HepG2 (cell line): ENCODE results near the gene TRIM54. TPM values are rescaled to one million over a fixed set of nuclear protein-coding genes. Genes with fewer than 3 reads are reported as not detected.

Source experiments
- AKAP8 ChIP-seq: sonication (generic); formaldehyde crosslinking; IDR thresholded peaks from 2 replicates; pipeline ENCODE4 v1.5.1; 2020; ENCODE audit warnings: mild to moderate bottlenecking, missing genetic modification reagents
- ATRX ChIP-seq: sonication (generic); formaldehyde crosslinking; IDR thresholded peaks from 2 replicates; pipeline ENCODE4 v1.4.0; 2020; ENCODE audit warnings: missing genetic modification reagents, borderline replicate concordance
- CBX1 ChIP-seq: IDR thresholded peaks from one replicate; pipeline ENCODE4 v1.6.1; 2016; ENCODE audit warnings: antibody characterized with exemption, low read depth
- FOXA1 ChIP-seq, 2 experiments: fragments of 450-650 bp in 1 of 2; sonication (generic) in 1 of 2; formaldehyde crosslinking in 1 of 2; IDR thresholded peaks; 2 replicates each; pipeline versions ENCODE4 v1.4.0 to v1.6.1; 2016 to 2020; ENCODE audit warnings: missing genetic modification reagents in 1 of 2
- GABPA ChIP-seq, 2 experiments: IDR thresholded peaks; 2 replicates each; pipeline ENCODE4 v1.6.1; 2011 to 2016; ENCODE audit warnings: low read depth in 2 of 2, low read length in 1 of 2, missing biosample characterization in 1 of 2, missing genetic modification characterization in 1 of 2
- HNF4G ChIP-seq, 2 experiments: sonication (generic) in 1 of 2; formaldehyde crosslinking in 1 of 2; IDR thresholded peaks; 2 replicates each; pipeline versions ENCODE4 v1.4.0 to v1.6.1; 2011 to 2020; ENCODE audit warnings: borderline replicate concordance in 2 of 2, low read depth in 2 of 2, mild to moderate bottlenecking in 2 of 2, low read length in 1 of 2, missing genetic modification reagents in 1 of 2, moderate library complexity in 1 of 2
- ISX ChIP-seq: sonication (generic); formaldehyde crosslinking; conservative IDR thresholded peaks from 2 replicates; pipeline ENCODE4 v1.5.0; 2020; ENCODE audit warnings: missing genetic modification reagents
- MZF1 ChIP-seq: sonication (generic); formaldehyde crosslinking; IDR thresholded peaks from 2 replicates; pipeline ENCODE4 v1.8.1; 2023; ENCODE audit warnings: mild to moderate bottlenecking, missing genetic modification reagents, borderline replicate concordance
- NR2F1 ChIP-seq, 2 experiments: fragments of 450-650 bp in 1 of 2; formaldehyde crosslinking in 1 of 2; IDR thresholded peaks; 2 replicates each; pipeline versions ENCODE4 v1.5.0 to v1.6.1; 2016 to 2020; ENCODE audit warnings: mild to moderate bottlenecking in 1 of 2, missing compliant biosample characterization in 1 of 2, missing genetic modification reagents in 1 of 2, moderate library complexity in 1 of 2
- PAF1 ChIP-seq: IDR thresholded peaks from 2 replicates; pipeline ENCODE4 v1.6.1; 2016; ENCODE audit warnings: missing genetic modification reagents, missing compliant biosample characterization
- PHF20 ChIP-seq: sonication (generic); formaldehyde crosslinking; IDR thresholded peaks from 2 replicates; pipeline ENCODE4 v1.5.0; 2020; ENCODE audit warnings: mild to moderate bottlenecking, missing genetic modification reagents
- RBM22 ChIP-seq: fragments of 200-400 bp; formaldehyde crosslinking; optimal IDR thresholded peaks from 2 replicates; pipeline ENCODE3; 2017; ENCODE audit warnings: mild to moderate bottlenecking, low read length, moderate library complexity
- SMAD1 ChIP-seq: sonication (generic); formaldehyde crosslinking; IDR thresholded peaks from 2 replicates; pipeline ENCODE4 v1.4.0; 2020; ENCODE audit warnings: missing genetic modification reagents, low read depth, mild to moderate bottlenecking, borderline replicate concordance
- TP53 ChIP-seq: sonication (generic); formaldehyde crosslinking; conservative IDR thresholded peaks from 2 replicates; pipeline ENCODE4 v1.4.0; 2020; ENCODE audit warnings: missing genetic modification reagents
- ZBED4 ChIP-seq: sonication (generic); formaldehyde crosslinking; IDR thresholded peaks from 2 replicates; pipeline ENCODE4 v1.4.0; 2020; ENCODE audit warnings: missing genetic modification reagents, borderline replicate concordance
- ZBTB21 ChIP-seq: sonication (generic); formaldehyde crosslinking; IDR thresholded peaks from 2 replicates; pipeline ENCODE4 v1.4.0; 2020; ENCODE audit warnings: missing genetic modification reagents
- ZNF20 ChIP-seq: sonication (generic); formaldehyde crosslinking; IDR thresholded peaks from 2 replicates; pipeline ENCODE4 v1.4.0; 2020; ENCODE audit warnings: mild to moderate bottlenecking, moderate library complexity, missing genetic modification reagents
- ZNF3 ChIP-seq: IDR thresholded peaks from 2 replicates; pipeline ENCODE4 v1.7.0; 2017; ENCODE audit warnings: inconsistent platforms
- ZNF367 ChIP-seq: sonication (generic); formaldehyde crosslinking; IDR thresholded peaks from 2 replicates; pipeline ENCODE4 v1.4.0; 2020; ENCODE audit warnings: missing genetic modification reagents, borderline replicate concordance
- ZNF670 ChIP-seq: sonication (generic); formaldehyde crosslinking; IDR thresholded peaks from 2 replicates; pipeline ENCODE4 v1.8.0; 2022; ENCODE audit warnings: mild to moderate bottlenecking, missing genetic modification reagents, borderline replicate concordance
- ZNF775 ChIP-seq: sonication (generic); formaldehyde crosslinking; IDR thresholded peaks from 2 replicates; pipeline ENCODE4 v1.4.0; 2020; ENCODE audit warnings: missing genetic modification reagents, mild to moderate bottlenecking, moderate library complexity, borderline replicate concordance
- ZSCAN22 ChIP-seq: sonication (generic); formaldehyde crosslinking; IDR thresholded peaks from 2 replicates; pipeline ENCODE4 v1.4.0; 2020; ENCODE audit warnings: mild to moderate bottlenecking, missing genetic modification reagents
- polyA plus RNA-seq, 8 experiments: library from polyadenylated mRNA; depleted of rRNA in 3 of 8; stranded (reverse) in 7 of 8; unstranded in 1 of 8; fragments of >200 nt; fragmentation: Illumina TruSeq in 4 of 8; extraction: Trizol in 4 of 8; gene quantifications; 2 replicates each; pipeline versions ENCODE4 v1.2.1 to v1.2.3, GENCODE V29; 2011 to 2016; ENCODE audit warnings: low read depth in 4 of 8, missing spikeins in 1 of 8, mixed read lengths in 1 of 8; ENCODE audit not compliant: insufficient read depth in 1 of 8
- total RNA-seq, 5 experiments: library from RNA; depleted of rRNA; stranded (reverse); fragments of >200 nt; fragmentation: Illumina TruSeq; extraction: Trizol; gene quantifications; 2 replicates each; pipeline ENCODE4 v1.2.3, GENCODE V29; 2016; ENCODE audit warnings: low read depth in 1 of 5

The TRIM54 gene
- total and polyA plus RNA-seq, 2 of the 13 experiments (the other 11 are each of a cell fraction or from before 2014, with no cell fraction given), result 0.07 to 0.13 TPM

GRCh38 chr2:27320958-27321543 lies 38.8 kb downstream of the TRIM54 start (continued):
- peak; percentile 74; the same call in 1 of the 2 replicates for TF ChIP-seq ZBED4 (CRISPR knock-in tag)
- peak; percentile 82; the same call in 1 of the 2 replicates for TF ChIP-seq AKAP8
- peak in 1 of 2 experiments; percentile 14; a peak in 1 of 4 replicates for TF ChIP-seq NR2F1 (CRISPR knock-in tag; IDR thresholded peaks at IDR 0.05)
- TF ChIP-seq PAF1 (CRISPR knock-in tag), result no peak
- TF ChIP-seq ISX (CRISPR knock-in tag), result no peak
- peak; percentile 50; the same call in 1 of the 2 replicates for TF ChIP-seq TP53 (CRISPR knock-in tag)
- no peak for TF ChIP-seq ZNF367 (CRISPR knock-in tag)
- peak; percentile 84 for TF ChIP-seq CBX1
- TF ChIP-seq PHF20 (CRISPR knock-in tag), result peak; percentile 56; the same call in 1 of the 2 replicates
- peak; percentile 22; the same call in 1 of the 2 replicates for TF ChIP-seq HNF4G (IDR thresholded peaks at IDR 0.05; ENCODE audit: borderline replicate concordance, low read depth, low read length)
- TF ChIP-seq HNF4G (CRISPR knock-in tag; IDR thresholded peaks at IDR 0.05; ENCODE audit: borderline replicate concordance, low read depth), result peak; percentile 65; the same call in 1 of the 2 replicates
- no peak; the same call in 1 of the 2 replicates for TF ChIP-seq ATRX (CRISPR knock-in tag)
- TF ChIP-seq MZF1 (CRISPR knock-in tag), result no peak
- TF ChIP-seq ZBTB21 (CRISPR knock-in tag), result peak; percentile 80; the same call in 1 of the 2 replicates
- peak; percentile 34 for TF ChIP-seq RBM22
- no peak for TF ChIP-seq FOXA1 (IDR thresholded peaks at IDR 0.05)
- TF ChIP-seq FOXA1 (CRISPR knock-in tag; IDR thresholded peaks at IDR 0.05), result no peak
- no peak for TF ChIP-seq ZSCAN22 (CRISPR knock-in tag)
- TF ChIP-seq SMAD1 (CRISPR knock-in tag), result peak; percentile 70; the same call in 1 of the 2 replicates
- no peak for TF ChIP-seq ZNF3 (CRISPR knock-in tag)
- no peak for TF ChIP-seq ZNF20
- TF ChIP-seq ZNF775, result no peak
- no peak for TF ChIP-seq ZNF670 (CRISPR knock-in tag)
- TF ChIP-seq GABPA (IDR thresholded peaks at IDR 0.05; ENCODE audit: low read depth, low read length), result no peak
- peak; percentile 74 for TF ChIP-seq GABPA (CRISPR knock-in tag; IDR thresholded peaks at IDR 0.05; ENCODE audit: low read depth)
